22Rv1 (cell line): ENCODE data around the gene IGSF21.

Source experiments
- CTCF ChIP-seq: fragments of 450-650 bp; IDR thresholded peaks from 2 replicates; pipeline ENCODE4 v1.5.1; 2017; ENCODE audit warnings: mild to moderate bottlenecking
- ZFX ChIP-seq: fragments of 450-650 bp; IDR thresholded peaks from 2 replicates; pipeline ENCODE4 v1.6.1; 2017; ENCODE audit warnings: antibody characterized with exemption, borderline replicate concordance

GRCh38 chr1:18412882-18413353 is 305.3 kb downstream of the IGSF21 start:
- TF ChIP-seq CTCF, result no peak
- no peak for TF ChIP-seq ZFX
